ENCODE results near the gene TBXAS1.

The TBXAS1 gene

GRCh38 chr7:139931190-139931934 is 102.3 kb downstream of the TBXAS1 start:
- H3K9ac ChIP-seq (ENCODE audit: low read length), result no peak overlapping the region
- no peaks in the 10 kb centered on the region for H3K9me3 ChIP-seq (ENCODE audit: control insufficient read depth, low read length)
- H3K27me3 ChIP-seq (ENCODE audit: control insufficient read depth, insufficient read depth, low read length), result no peaks in the 10 kb centered on the region
- H3K4me1 ChIP-seq (ENCODE audit: control insufficient read depth, insufficient read depth, low read length), result peaks cover 18% of the 10 kb centered on the region
- no peaks in the 10 kb centered on the region for H3K36me3 ChIP-seq (ENCODE audit: control insufficient read depth, insufficient read depth, low read length)
- no peak overlapping the region for H3K4me3 ChIP-seq (ENCODE audit: low read length)

GRCh38 chr7:139932531-139932930 is 103.5 kb downstream of the TBXAS1 start:
- Histone ChIP-seq H3K9me3 (ENCODE audit: control insufficient read depth, low read length) (no peaks in the 10 kb centered on the region), H3K4me3 (ENCODE audit: low read length) (no peak overlapping the region), H3K4me1 (ENCODE audit: control insufficient read depth, insufficient read depth, low read length) (peaks cover 18% of the 10 kb centered on the region), H3K9ac (ENCODE audit: low read length) (no peak overlapping the region), H3K27me3 (ENCODE audit: control insufficient read depth, insufficient read depth, low read length) (no peaks in the 10 kb centered on the region), H3K36me3 (ENCODE audit: control insufficient read depth, insufficient read depth, low read length) (no peaks in the 10 kb centered on the region)

- H3K4me3 ChIP-seq (ENCODE audit: low read length), result no peak overlapping the region
- H3K9ac ChIP-seq (ENCODE audit: low read length), result no peak overlapping the region
- H3K27me3 ChIP-seq (ENCODE audit: control insufficient read depth, insufficient read depth, low read length), result no peaks in the 10 kb centered on the region
- H3K9me3 ChIP-seq (ENCODE audit: control insufficient read depth, low read length), result no peaks in the 10 kb centered on the region
- H3K4me1 ChIP-seq (ENCODE audit: control insufficient read depth, insufficient read depth, low read length), result no peaks in the 10 kb centered on the region
- no peaks in the 10 kb centered on the region for H3K36me3 ChIP-seq (ENCODE audit: control insufficient read depth, insufficient read depth, low read length)
Observed at GRCh38 chr7:139936760-139937310, 107.8 kb downstream of the TBXAS1 start.

GRCh38 chr7:139937715-139938114 is 108.7 kb downstream of the TBXAS1 start:
- H3K9ac ChIP-seq (ENCODE audit: low read length), result no peak overlapping the region
- H3K9me3 ChIP-seq (ENCODE audit: control insufficient read depth, low read length), result no peaks in the 10 kb centered on the region
- no peaks in the 10 kb centered on the region for H3K4me1 ChIP-seq (ENCODE audit: control insufficient read depth, insufficient read depth, low read length)
- no peak overlapping the region for H3K4me3 ChIP-seq (ENCODE audit: low read length)
- H3K27me3 ChIP-seq (ENCODE audit: control insufficient read depth, insufficient read depth, low read length), result no peaks in the 10 kb centered on the region
- no peaks in the 10 kb centered on the region for H3K36me3 ChIP-seq (ENCODE audit: control insufficient read depth, insufficient read depth, low read length)

- Histone ChIP-seq H3K9me3 (ENCODE audit: control insufficient read depth, low read length) (no peaks in the 10 kb centered on the region), H3K9ac (ENCODE audit: low read length) (no peak overlapping the region), H3K36me3 (ENCODE audit: control insufficient read depth, insufficient read depth, low read length) (no peaks in the 10 kb centered on the region), H3K4me1 (ENCODE audit: control insufficient read depth, insufficient read depth, low read length) (no peaks in the 10 kb centered on the region), H3K27me3 (ENCODE audit: control insufficient read depth, insufficient read depth, low read length) (no peaks in the 10 kb centered on the region), H3K4me3 (ENCODE audit: low read length) (no peak overlapping the region)
Observed at GRCh38 chr7:139940866-139941265, 111.8 kb downstream of the TBXAS1 start.

GRCh38 chr7:139941421-139941820 is 112.4 kb downstream of the TBXAS1 start:
- no peak overlapping the region for H3K4me3 ChIP-seq (ENCODE audit: low read length)
- no peaks in the 10 kb centered on the region for H3K4me1 ChIP-seq (ENCODE audit: control insufficient read depth, insufficient read depth, low read length)
- H3K9ac ChIP-seq (ENCODE audit: low read length), result no peak overlapping the region
- H3K27me3 ChIP-seq (ENCODE audit: control insufficient read depth, insufficient read depth, low read length), result no peaks in the 10 kb centered on the region
- no peaks in the 10 kb centered on the region for H3K36me3 ChIP-seq (ENCODE audit: control insufficient read depth, insufficient read depth, low read length)
- no peaks in the 10 kb centered on the region for H3K9me3 ChIP-seq (ENCODE audit: control insufficient read depth, low read length)

GRCh38 chr7:139941866-139942265 is 112.8 kb downstream of the TBXAS1 start:
- Histone ChIP-seq H3K36me3 (ENCODE audit: control insufficient read depth, insufficient read depth, low read length) (no peaks in the 10 kb centered on the region), H3K4me1 (ENCODE audit: control insufficient read depth, insufficient read depth, low read length) (no peaks in the 10 kb centered on the region), H3K27me3 (ENCODE audit: control insufficient read depth, insufficient read depth, low read length) (no peaks in the 10 kb centered on the region), H3K9ac (ENCODE audit: low read length) (no peak overlapping the region), H3K4me3 (ENCODE audit: low read length) (no peak overlapping the region), H3K9me3 (ENCODE audit: control insufficient read depth, low read length) (no peaks in the 10 kb centered on the region)

- Histone ChIP-seq H3K9me3 (ENCODE audit: control insufficient read depth, low read length) (no peaks in the 10 kb centered on the region), H3K4me1 (ENCODE audit: control insufficient read depth, insufficient read depth, low read length) (no peaks in the 10 kb centered on the region)
Observed at GRCh38 chr7:139942636-139943035, 113.6 kb downstream of the TBXAS1 start.

GRCh38 chr7:139943401-139943800 is 114.3 kb downstream of the TBXAS1 start:
- Histone ChIP-seq H3K36me3 (ENCODE audit: control insufficient read depth, insufficient read depth, low read length) (no peaks in the 10 kb centered on the region), H3K9me3 (ENCODE audit: control insufficient read depth, low read length) (no peaks in the 10 kb centered on the region), H3K27me3 (ENCODE audit: control insufficient read depth, insufficient read depth, low read length) (no peaks in the 10 kb centered on the region), H3K4me3 (ENCODE audit: low read length) (no peak overlapping the region), H3K4me1 (ENCODE audit: control insufficient read depth, insufficient read depth, low read length) (no peaks in the 10 kb centered on the region), H3K9ac (ENCODE audit: low read length) (no peak overlapping the region)

More at GRCh38 chr7:139942636-139943035, 113.6 kb downstream of the TBXAS1 start:
- H3K27me3 ChIP-seq (ENCODE audit: control insufficient read depth, insufficient read depth, low read length), result no peaks in the 10 kb centered on the region
- H3K4me3 ChIP-seq (ENCODE audit: low read length), result no peak overlapping the region
- no peak overlapping the region for H3K9ac ChIP-seq (ENCODE audit: low read length)
- H3K36me3 ChIP-seq (ENCODE audit: control insufficient read depth, insufficient read depth, low read length), result no peaks in the 10 kb centered on the region

- Histone ChIP-seq H3K36me3 (ENCODE audit: control insufficient read depth, insufficient read depth, low read length) (no peaks in the 10 kb centered on the region), H3K9me3 (ENCODE audit: control insufficient read depth, low read length) (no peaks in the 10 kb centered on the region), H3K4me3 (ENCODE audit: low read length) (no peak overlapping the region), H3K4me1 (ENCODE audit: control insufficient read depth, insufficient read depth, low read length) (no peaks in the 10 kb centered on the region), H3K27me3 (ENCODE audit: control insufficient read depth, insufficient read depth, low read length) (no peaks in the 10 kb centered on the region), H3K9ac (ENCODE audit: low read length) (no peak overlapping the region)
Observed at GRCh38 chr7:139944248-139944647, 115.2 kb downstream of the TBXAS1 start.

- Histone ChIP-seq H3K4me1 (ENCODE audit: control insufficient read depth, insufficient read depth, low read length) (peaks cover 10% of the 10 kb centered on the region), H3K36me3 (ENCODE audit: control insufficient read depth, insufficient read depth, low read length) (no peaks in the 10 kb centered on the region), H3K4me3 (ENCODE audit: low read length) (no peak overlapping the region), H3K9ac (ENCODE audit: low read length) (no peak overlapping the region), H3K27me3 (ENCODE audit: control insufficient read depth, insufficient read depth, low read length) (no peaks in the 10 kb centered on the region), H3K9me3 (ENCODE audit: control insufficient read depth, low read length) (no peaks in the 10 kb centered on the region)
Observed at GRCh38 chr7:139946533-139946932, 117.5 kb downstream of the TBXAS1 start.

GRCh38 chr7:139947021-139947420 is 118.0 kb downstream of the TBXAS1 start:
- Histone ChIP-seq H3K9me3 (ENCODE audit: control insufficient read depth, low read length) (no peaks in the 10 kb centered on the region), H3K27me3 (ENCODE audit: control insufficient read depth, insufficient read depth, low read length) (no peaks in the 10 kb centered on the region), H3K4me1 (ENCODE audit: control insufficient read depth, insufficient read depth, low read length) (peaks cover 10% of the 10 kb centered on the region), H3K4me3 (ENCODE audit: low read length) (no peak overlapping the region), H3K36me3 (ENCODE audit: control insufficient read depth, insufficient read depth, low read length) (no peaks in the 10 kb centered on the region), H3K9ac (ENCODE audit: low read length) (no peak overlapping the region)

Measured in mucosa of stomach (tissue), 1 donor.